HCT116 (cell line): Measurements from ENCODE around the gene ALK. TPM values are rescaled to one million over a fixed set of nuclear protein-coding genes. Genes with fewer than 3 reads are reported as not detected.

Experiments used
- ATAC-seq: fragments of 200-7000 bp; cut with Tn5 transposase; 2 replicates; pipeline ENCODE4 v1.9.1; 2020; ENCODE audit warnings: mild to moderate bottlenecking, moderate library complexity
- BruUV-seq: library from RNA; stranded (reverse); fragments of 400-500 nt; replicated peaks from 2 replicates; lab custom pipeline; 2021; lab: Mats Ljungman, UMichigan
- CTCF ChIA-PET: fragments of 300-600 bp; sonication (Branson Sonifier 250); formaldehyde crosslinking; loops from one replicate; lab custom pipeline; 2021; ENCODE audit warnings: antibody characterized with exemption; lab: Charles Lee
- POLR2A ChIA-PET: fragments of 300-600, 350-600 bp; sonication (Branson Sonifier 250); formaldehyde crosslinking; loops from one replicate; lab custom pipeline; 2021; ENCODE audit warnings: antibody characterized with exemption; lab: Charles Lee
- RAD21 ChIA-PET, 2 experiments: fragments of 300-600 bp; sonication (Branson Sonifier 250); formaldehyde crosslinking; loops; one replicate each; lab custom pipeline; 2023; ENCODE audit warnings: low total read pairs in 2 of 2; ENCODE audit not compliant: uncharacterized antibody in 2 of 2, unreplicated experiment in 2 of 2, low non-redundant PET in 1 of 2; lab: Charles Lee
- DNase-seq: peaks from one replicate; pipeline ENCODE4 v3.0.0-alpha.2; 2010; ENCODE audit warnings: low read depth, low spot score
- H2AFZ ChIP-seq: fragments of 200-600 bp; shearing (Covaris generic), sonication (generic); 2 replicates; pipeline ENCODE4 v1.6.1; 2017; ENCODE audit warnings: low read depth, mixed run types, mixed read lengths, antibody characterized with exemption, low read length; ENCODE audit not compliant: poor library complexity, severe bottlenecking
- H3K27ac ChIP-seq: 2 replicates; pipeline ENCODE4 v1.5.1; 2012; ENCODE audit warnings: low read depth, low read length
- H3K27me3 ChIP-seq: fragments of 200-600 bp; sonication (generic); 2 replicates; pipeline ENCODE4 v1.6.1; 2016; ENCODE audit warnings: mixed run types, low read length, mixed read lengths; ENCODE audit not compliant: insufficient read depth
- H3K36me3 ChIP-seq, 2 experiments: fragments of 200-500 bp in 1 of 2; fragments of 200-600 bp in 1 of 2; sonication (Bioruptor generic) in 1 of 2; sonication (generic) in 1 of 2; 2 replicates each; pipeline versions ENCODE4 v1.5.1 to v1.6.1; 2014 to 2016; ENCODE audit warnings: low read length in 2 of 2, inconsistent platforms in 1 of 2, mixed read lengths in 1 of 2, mixed run types in 1 of 2; ENCODE audit not compliant: insufficient read depth in 2 of 2, control insufficient read depth in 1 of 2
- H3K4me1 ChIP-seq, 2 experiments: fragments of 200-600 bp in 1 of 2; sonication (generic) in 1 of 2; 2 replicates each; pipeline versions ENCODE4 v1.5.1 to v1.6.1; 2012 to 2017; ENCODE audit warnings: low read length in 2 of 2, inconsistent platforms in 1 of 2, mild to moderate bottlenecking in 1 of 2, mixed read lengths in 1 of 2, mixed run types in 1 of 2, moderate library complexity in 1 of 2; ENCODE audit not compliant: insufficient read depth in 2 of 2, control insufficient read depth in 1 of 2
- H3K4me2 ChIP-seq: fragments of 200-600 bp; sonication (generic); 2 replicates; pipeline ENCODE4 v1.6.1; 2017; ENCODE audit warnings: mixed run types, low read length, mixed read lengths
- H3K4me3 ChIP-seq, 2 experiments: fragments of 200-600 bp in 1 of 2; sonication (generic) in 1 of 2; replicated peaks in 1 of 2; 2 replicates each; pipeline ENCODE4 v1.5.1; 2011 to 2016; ENCODE audit warnings: low read length in 2 of 2, control low read depth in 1 of 2, low read depth in 1 of 2, mild to moderate bottlenecking in 1 of 2, mixed read lengths in 1 of 2, mixed run types in 1 of 2
- H3K79me2 ChIP-seq: fragments of 200-600 bp; sonication (generic); 2 replicates; pipeline ENCODE4 v1.6.1; 2017; ENCODE audit warnings: mild to moderate bottlenecking, mixed run types, low read length, moderate library complexity, mixed read lengths; ENCODE audit not compliant: insufficient read depth
- H3K9ac ChIP-seq: fragments of 200-600 bp; sonication (generic); 2 replicates; pipeline ENCODE4 v1.6.1; 2016; ENCODE audit warnings: low read length, mixed read lengths
- H3K9me2 ChIP-seq: fragments of 200-600 bp; sonication (generic), shearing (Covaris generic); 2 replicates; pipeline ENCODE4 v1.6.1; 2017; ENCODE audit warnings: mixed run types, mild to moderate bottlenecking, moderate library complexity; ENCODE audit not compliant: insufficient read depth
- H3K9me3 ChIP-seq, 2 experiments: fragments of 200-500 bp in 1 of 2; fragments of 200-600 bp in 1 of 2; sonication (Bioruptor generic) in 1 of 2; sonication (generic) in 1 of 2; 2 replicates each; pipeline ENCODE4 v1.6.1; 2014 to 2017; ENCODE audit warnings: low read length in 2 of 2, mixed read lengths in 2 of 2, inconsistent platforms in 1 of 2, low read depth in 1 of 2, mild to moderate bottlenecking in 1 of 2, mixed run types in 1 of 2, moderate library complexity in 1 of 2; ENCODE audit not compliant: control insufficient read depth in 1 of 2, insufficient read depth in 1 of 2
- H4K20me1 ChIP-seq: fragments of 200-600 bp; sonication (generic), shearing (Covaris generic); 2 replicates; pipeline ENCODE4 v1.6.1; 2017; ENCODE audit warnings: mixed run types, mild to moderate bottlenecking, moderate library complexity; ENCODE audit not compliant: insufficient read depth
- CBX3 ChIP-seq: IDR thresholded peaks from 2 replicates; pipeline ENCODE4 v1.6.1; 2012; ENCODE audit warnings: low read depth
- EGR1 ChIP-seq: IDR thresholded peaks from 2 replicates; pipeline ENCODE4 v1.6.1; 2012; ENCODE audit warnings: low read depth
- EZH2 ChIP-seq: fragments of 200-600 bp; sonication (generic); IDR thresholded peaks from 2 replicates; pipeline ENCODE4 v1.6.1; 2017; ENCODE audit warnings: antibody characterized with exemption, mixed run types
- POLR2A ChIP-seq: IDR thresholded peaks from 2 replicates; pipeline ENCODE4 v1.7.0; 2011; ENCODE audit warnings: borderline replicate concordance; ENCODE audit not compliant: insufficient read depth, insufficient read length; ENCODE audit errors: extremely low read depth
- POLR2AphosphoS5 ChIP-seq: IDR thresholded peaks from 2 replicates; pipeline ENCODE4 v1.6.1; 2011; ENCODE audit warnings: mild to moderate bottlenecking, low read depth, low read length, moderate library complexity
- RAD21 ChIP-seq: IDR thresholded peaks from 2 replicates; pipeline ENCODE4 v1.6.1; 2012; ENCODE audit warnings: low read depth, mild to moderate bottlenecking
- REST ChIP-seq: IDR thresholded peaks from 2 replicates; pipeline ENCODE4 v1.6.1; 2012; ENCODE audit warnings: low read depth
- SP1 ChIP-seq: IDR thresholded peaks from 2 replicates; pipeline ENCODE4 v1.6.1; 2012; ENCODE audit warnings: low read depth
- TCF7L2 ChIP-seq: IDR thresholded peaks from 2 replicates; pipeline ENCODE4 v1.7.0; 2011; ENCODE audit warnings: borderline replicate concordance, inconsistent platforms; ENCODE audit not compliant: insufficient read depth, insufficient read length; ENCODE audit errors: extremely low read depth
- YY1 ChIP-seq: IDR thresholded peaks from 2 replicates; pipeline ENCODE4 v1.6.1; 2011; ENCODE audit warnings: low read length, low read depth, moderate library complexity, mild to moderate bottlenecking; ENCODE audit not compliant: insufficient replicate concordance; ENCODE audit errors: extremely low read depth
- ZFX ChIP-seq: fragments of 450-650 bp; IDR thresholded peaks from 2 replicates; pipeline ENCODE4 v1.6.1; 2017
- intact Hi-C: fragments of 100-400 bp; cut with micrococcal nuclease; formaldehyde crosslinking; loops from 2 replicates; pipeline ENCODE4 v1.10.0; 2022
- total RNA-seq: library from RNA; stranded (reverse); gene quantifications from one replicate; pipeline ENCODE4 v1.2.1, GENCODE V29; 2021; ENCODE audit not compliant: unreplicated experiment

The ALK gene
- total RNA-seq, 1 experiment from 2014 or later, result not detected

- no peak for ATAC-seq
- Histone ChIP-seq H3K27ac (no peak overlapping the region), H3K9ac (no peak overlapping the region), H3K9me3 (no peaks in the 10 kb centered on the region), H3K4me2 (no peak overlapping the region), H4K20me1 (no peaks in the 10 kb centered on the region), H3K27me3 (peaks cover 42% of the 10 kb centered on the region), H2AFZ (no peak overlapping the region), H3K79me2 (no peaks in the 10 kb centered on the region)
- no peak for DNase-seq
- POLR2A ChIA-PET, result no interaction called here
- intact Hi-C loops, result no loop called here
- RAD21 ChIA-PET, result no interaction called here
- TF ChIP-seq REST (no peak), ZFX (no peak), SP1 (no peak), CBX3 (no peak), EZH2 (no peak), POLR2A (no peak), EGR1 (no peak), POLR2AphosphoS5 (no peak), RAD21 (no peak), YY1 (no peak), TCF7L2 (no peak)
- TF ChIP-seq, all 23 proteins: peak for 0
- H3K4me3 ChIP-seq, result no peak overlapping the region
- CTCF ChIA-PET, result no interaction called here
- no peaks in the 10 kb centered on the region for H3K4me1 ChIP-seq
- H3K9me2 ChIP-seq, result no peaks in the 10 kb centered on the region
- no peaks in the 10 kb centered on the region for H3K36me3 ChIP-seq
- no TSS peak for BruUV-seq
These were observed 222.3 kb downstream of the ALK start for GRCh38 chr2:29699045-29699444.
